HG02885 (cell line): Measurements from ENCODE around the gene TIFAB.

Source experiments
- ATAC-seq: cut with Tn5 transposase; IDR thresholded peaks from one replicate; pipeline ENCODE4 v1.9.1; 2021; ENCODE audit warnings: mild to moderate bottlenecking; ENCODE audit not compliant: unreplicated experiment, poor library complexity

TIFAB gene

GRCh38 chr5:135482381-135482933 is 30.3 kb upstream of the TIFAB start:
- ATAC-seq: no peak

- no peak for ATAC-seq
Observed at GRCh38 chr5:135481909-135482311, 29.8 kb upstream of the TIFAB start.

GRCh38 chr5:135481387-135481786 is 29.2 kb upstream of the TIFAB start:
- no peak for ATAC-seq

- no peak for ATAC-seq
Observed at GRCh38 chr5:135480511-135480910, 28.4 kb upstream of the TIFAB start.

GRCh38 chr5:135478938-135479337 is 26.8 kb upstream of the TIFAB start:
- ATAC-seq: no peak

GRCh38 chr5:135477613-135478066 is 25.5 kb upstream of the TIFAB start:
- no peak for ATAC-seq

GRCh38 chr5:135476615-135477581 is 24.7 kb upstream of the TIFAB start:
- no peak for ATAC-seq

- ATAC-seq: no peak
Observed at GRCh38 chr5:135473956-135474670, 22.0 kb upstream of the TIFAB start.

GRCh38 chr5:135472141-135472540 is 20.0 kb upstream of the TIFAB start:
- no peak for ATAC-seq

- no peak for ATAC-seq
Observed at GRCh38 chr5:135471726-135472125, 19.6 kb upstream of the TIFAB start.

GRCh38 chr5:135469911-135470310 is 17.8 kb upstream of the TIFAB start:
- ATAC-seq: no peak

- no peak for ATAC-seq
Observed at GRCh38 chr5:135468541-135468940, 16.4 kb upstream of the TIFAB start.

- ATAC-seq: no peak
Observed at GRCh38 chr5:135467871-135468485, 15.8 kb upstream of the TIFAB start.

- no peak for ATAC-seq
Observed at GRCh38 chr5:135467051-135467625, 15.0 kb upstream of the TIFAB start.

GRCh38 chr5:135466178-135467050 is 14.3 kb upstream of the TIFAB start:
- ATAC-seq: peak; percentile 75

- no peak for ATAC-seq
Observed at GRCh38 chr5:135465391-135466122, 13.4 kb upstream of the TIFAB start.

- peak; percentile 50 for ATAC-seq
Observed at GRCh38 chr5:135462304-135462703, 10.2 kb upstream of the TIFAB start.

GRCh38 chr5:135461481-135462151 is 9.5 kb upstream of the TIFAB start:
- ATAC-seq: no peak
